DMS53 (cell line): ENCODE results near the gene TBX1.
"Not testable (repeated sequence)": the region's sequence is repeated elsewhere in the genome, so short reads cannot be mapped to it uniquely, and the experiment has no call there.

Experiments
- DNase-seq: peaks from one replicate; lab custom pipeline; 2025; lab: John Stamatoyannopoulos, UW

Gene TBX1

DNA sequence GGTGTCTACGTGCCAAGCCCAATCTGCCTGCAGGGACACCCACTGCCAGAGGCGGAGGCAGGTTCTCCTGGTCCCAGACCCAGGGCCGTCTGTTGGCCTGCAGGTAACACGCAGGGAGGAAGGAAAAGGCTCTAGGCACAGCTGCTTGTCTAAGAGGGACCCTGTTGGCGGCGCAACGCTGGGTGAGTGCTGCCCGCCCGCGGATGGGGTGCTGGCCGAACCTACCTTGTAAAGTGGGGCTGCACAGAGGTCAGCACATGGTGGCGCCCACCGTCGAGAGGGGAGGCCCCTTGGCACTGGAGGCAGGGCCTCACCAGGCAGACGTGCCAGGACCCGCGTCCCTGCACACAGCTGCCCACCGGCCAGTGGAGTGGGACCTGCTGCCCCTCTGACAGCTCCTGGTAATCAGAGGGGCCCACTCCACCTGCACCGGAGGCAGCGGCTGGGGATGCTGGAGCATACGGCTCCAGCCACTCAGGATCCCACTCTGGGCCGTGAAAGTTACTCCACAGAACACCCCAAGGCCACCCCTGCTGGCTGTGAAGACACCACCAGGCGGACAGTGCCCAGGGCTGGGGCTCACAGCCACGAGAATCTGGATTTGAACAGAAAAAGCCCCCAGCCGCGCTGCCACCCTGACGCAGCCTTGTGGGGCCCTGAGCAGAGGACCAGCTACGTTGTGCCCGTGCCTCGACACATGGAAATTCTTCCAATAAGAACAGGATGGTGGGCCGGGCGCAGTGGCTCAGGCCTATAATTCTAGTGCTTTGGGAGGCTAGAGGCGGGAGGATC is 24.0 kb downstream of the TBX1 start:
- DNase-seq: no peak

DNA sequence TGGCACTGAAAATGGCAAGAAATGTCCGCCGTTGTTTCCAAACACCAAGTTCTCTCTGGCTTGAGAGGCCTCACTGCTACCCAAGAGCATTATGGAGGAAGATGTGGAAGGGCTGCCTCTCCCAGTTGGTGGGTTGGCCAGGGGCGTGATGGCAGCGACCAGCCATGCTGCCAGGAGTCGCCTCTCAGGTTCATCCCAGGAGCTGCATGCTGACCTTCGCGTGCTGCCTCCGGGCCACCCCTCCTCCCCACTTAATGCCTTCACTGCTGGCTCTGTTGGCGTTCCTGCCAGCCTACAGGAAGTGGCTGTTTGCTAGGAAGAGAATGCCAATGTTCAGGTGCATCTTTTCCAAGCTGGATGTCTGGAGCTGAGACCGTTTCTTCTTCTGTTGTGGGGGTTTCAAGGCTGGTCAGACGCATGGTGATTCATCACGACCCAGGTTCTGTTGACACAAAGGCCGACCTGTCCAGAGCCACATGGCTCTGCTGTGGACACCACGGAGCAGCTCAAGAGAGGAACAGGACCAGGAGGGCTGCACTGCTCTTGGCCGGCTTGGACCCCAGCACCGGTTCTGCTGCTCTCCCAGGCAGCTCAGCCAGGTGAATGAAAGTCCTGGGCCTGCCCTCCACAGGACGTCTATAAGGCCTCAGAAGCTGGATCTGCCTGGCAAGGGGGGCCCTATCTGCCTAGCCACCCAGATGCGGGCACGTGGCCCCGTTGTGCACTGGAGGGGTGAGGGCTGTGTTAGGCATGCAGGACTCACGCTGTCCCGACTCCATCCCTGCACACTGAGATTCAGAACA is 25.1 kb downstream of the TBX1 start:
- DNase-seq: no peak

DNA sequence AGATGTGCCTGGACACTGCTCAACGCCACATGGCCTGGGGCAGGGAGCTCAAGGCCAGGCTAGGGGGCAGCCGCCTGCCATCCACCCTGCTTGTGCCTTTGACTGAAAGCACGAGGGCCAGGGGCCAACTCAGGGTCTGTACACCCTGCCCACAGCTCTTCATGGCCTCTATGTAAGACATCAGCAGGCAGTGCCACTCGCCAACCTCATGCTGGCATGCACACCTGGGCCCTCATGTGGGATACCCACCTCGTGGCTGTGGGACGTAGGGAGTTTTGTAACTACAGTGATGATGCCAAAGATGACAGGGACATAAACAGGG is 25.6 kb downstream of the TBX1 start:
- no peak for DNase-seq

DNA sequence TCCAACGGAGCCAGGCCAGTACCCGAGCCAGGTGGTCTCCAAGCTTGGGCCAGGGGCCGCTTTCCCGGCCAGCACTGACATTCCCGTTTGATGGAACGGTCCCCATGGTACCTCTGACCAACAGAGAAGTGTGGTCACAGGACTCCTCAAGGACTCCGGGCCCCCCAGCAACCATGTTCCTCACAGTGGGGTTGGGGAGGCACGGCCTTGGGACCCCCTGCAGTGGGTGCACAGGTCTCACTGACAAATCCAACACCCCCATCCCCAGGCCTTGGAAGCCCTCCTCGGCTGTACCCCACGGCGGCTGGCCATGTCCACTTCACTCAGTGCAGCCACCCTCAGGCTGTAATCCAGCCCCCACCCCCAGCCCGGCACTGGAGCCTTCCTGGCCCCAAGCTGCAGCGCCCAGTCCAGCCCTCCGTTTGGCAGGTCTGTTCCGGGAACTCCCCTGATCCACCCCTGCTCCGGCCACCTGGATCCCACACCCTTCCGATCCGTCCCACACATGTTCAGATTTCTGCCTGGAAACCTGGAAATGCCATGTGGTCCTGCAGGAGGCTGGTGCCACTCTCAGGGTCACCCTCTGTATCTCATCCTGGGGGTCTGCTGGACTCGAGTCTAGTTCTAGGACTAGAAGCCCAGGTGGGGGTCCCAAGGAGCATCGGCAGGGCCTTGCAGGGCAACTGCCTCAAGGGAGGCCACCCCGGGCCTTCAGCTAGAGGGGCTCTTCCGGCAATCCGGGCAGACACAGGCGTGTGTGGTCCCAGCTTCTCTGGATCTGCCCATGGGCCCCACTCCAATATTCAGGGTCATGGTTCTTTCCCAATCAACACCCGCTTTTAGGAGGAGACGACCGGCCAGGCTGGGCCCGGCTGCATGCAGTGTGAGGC is 26.6 kb downstream of the TBX1 start:
- no peak for DNase-seq

DNA sequence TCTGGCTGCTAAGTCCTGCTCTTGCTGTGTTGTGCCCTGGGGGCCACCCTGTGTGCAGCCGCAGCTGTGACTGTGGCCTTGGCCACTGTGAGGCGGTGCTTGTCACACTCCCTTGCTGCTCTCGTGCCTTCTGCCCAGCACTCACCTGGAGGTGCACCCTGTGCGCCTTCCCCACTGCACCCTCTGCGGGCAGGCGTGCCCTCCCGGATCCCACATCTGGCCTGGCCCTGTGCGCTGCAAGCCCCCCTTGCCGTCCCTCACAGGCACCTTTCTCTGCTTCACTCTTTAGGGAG is 27.2 kb downstream of the TBX1 start:
- DNase-seq: no peak

DNA sequence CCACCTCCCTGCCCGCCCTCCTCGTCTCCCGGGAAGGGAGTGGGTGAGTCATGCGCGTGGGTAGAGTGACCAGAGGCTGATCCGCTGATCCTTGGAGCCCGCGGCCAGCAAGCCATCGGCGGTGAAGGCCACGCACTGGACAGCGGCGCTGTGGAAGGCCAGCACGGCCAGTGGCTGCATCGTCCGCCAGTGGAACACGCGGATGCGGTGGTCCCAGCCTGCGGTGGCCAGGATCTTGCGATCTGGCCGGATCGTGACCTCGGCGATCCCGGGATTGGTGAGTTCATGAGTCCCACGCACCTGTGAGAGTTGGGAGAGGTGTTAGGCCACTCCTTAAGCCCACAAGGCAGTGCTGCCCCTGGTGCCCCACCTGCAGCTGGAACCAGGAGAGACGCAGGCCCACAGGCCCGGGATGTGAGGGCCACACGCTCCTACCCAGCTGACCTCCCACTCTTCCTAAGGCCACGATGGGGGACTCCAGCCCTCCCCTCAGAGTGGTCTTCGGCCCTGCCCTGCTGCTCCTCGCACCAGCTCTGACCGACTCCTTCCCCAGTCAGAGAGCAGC is 28.2 kb downstream of the TBX1 start:
- no peak for DNase-seq

DNA sequence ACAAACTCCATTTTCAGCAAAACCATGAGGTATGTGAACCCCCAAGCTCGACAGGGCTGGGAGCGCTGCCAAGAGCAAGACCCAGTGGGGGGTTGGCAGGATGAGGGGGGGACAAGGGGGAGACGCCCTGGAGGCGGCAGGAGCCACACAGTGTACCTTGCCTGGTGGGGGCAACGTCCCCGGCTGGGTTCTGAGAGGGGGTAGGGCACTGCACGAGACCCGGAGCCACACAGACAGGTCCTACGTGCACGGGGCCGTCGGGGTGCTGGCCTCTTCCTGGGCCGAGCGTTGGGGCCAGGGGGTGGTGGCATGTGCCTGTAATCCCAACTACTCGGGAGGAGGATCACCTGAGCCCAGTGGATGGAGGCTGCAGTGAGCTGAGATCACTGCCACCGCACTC is 28.8 kb downstream of the TBX1 start:
- no peak for DNase-seq

DNA sequence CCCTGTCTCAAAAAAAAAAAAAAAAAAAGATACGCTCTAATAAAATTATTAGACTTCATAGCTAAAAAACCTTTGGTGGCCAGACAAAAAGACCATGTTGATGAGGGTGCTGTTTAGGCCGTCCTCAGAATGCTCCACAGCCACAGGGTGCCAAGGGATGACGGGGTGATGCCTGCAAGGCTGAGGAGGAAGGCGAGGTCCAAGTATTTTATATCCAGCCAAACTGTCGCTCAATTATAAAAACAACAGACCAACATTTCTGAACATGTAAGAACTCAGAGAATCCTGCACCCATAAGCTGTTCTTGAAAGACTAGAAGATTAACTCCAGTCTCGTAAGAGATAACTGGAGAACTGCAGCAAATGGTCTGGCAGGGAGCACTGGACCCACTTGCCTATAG is 29.2 kb downstream of the TBX1 start:
- no peak for DNase-seq

DNA sequence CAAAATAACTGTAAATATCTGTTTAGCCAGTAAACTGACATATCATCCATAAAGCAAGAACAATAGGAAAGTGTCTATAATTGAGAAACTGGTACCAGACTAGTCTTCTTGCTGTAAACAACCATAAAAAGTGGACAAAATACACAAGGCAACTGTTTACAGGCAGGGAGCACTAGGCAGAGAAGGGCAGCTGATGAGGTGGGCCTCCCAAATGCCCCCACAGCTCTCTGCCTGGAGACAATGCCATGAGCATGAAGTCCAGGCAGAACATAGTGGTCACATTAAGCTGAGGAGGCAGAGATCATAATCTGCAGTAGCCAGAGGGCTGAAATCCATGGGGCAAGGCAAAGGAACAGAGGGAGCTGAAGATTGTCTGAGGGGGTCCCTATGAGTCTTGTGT is 30.7 kb downstream of the TBX1 start:
- no peak for DNase-seq

DNA sequence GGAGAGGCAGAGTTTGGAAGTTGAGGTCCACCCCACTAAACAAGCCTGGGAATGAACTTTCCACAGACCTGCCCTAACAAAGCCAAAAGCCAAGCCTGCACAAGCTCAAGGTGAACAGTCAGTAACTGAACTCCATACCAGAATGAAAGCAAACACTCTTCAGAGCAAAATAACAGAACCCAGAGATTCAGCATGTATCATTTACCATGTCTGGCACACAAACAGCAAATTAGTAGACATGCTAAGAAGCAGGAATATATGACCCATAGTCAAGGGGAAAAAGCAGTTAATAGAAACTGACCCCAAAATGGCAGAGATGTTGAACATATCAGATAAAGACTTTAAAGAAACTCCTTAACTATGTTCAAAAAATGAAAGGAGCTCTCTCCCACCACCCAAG is 31.3 kb downstream of the TBX1 start:
- no peak for DNase-seq

DNA sequence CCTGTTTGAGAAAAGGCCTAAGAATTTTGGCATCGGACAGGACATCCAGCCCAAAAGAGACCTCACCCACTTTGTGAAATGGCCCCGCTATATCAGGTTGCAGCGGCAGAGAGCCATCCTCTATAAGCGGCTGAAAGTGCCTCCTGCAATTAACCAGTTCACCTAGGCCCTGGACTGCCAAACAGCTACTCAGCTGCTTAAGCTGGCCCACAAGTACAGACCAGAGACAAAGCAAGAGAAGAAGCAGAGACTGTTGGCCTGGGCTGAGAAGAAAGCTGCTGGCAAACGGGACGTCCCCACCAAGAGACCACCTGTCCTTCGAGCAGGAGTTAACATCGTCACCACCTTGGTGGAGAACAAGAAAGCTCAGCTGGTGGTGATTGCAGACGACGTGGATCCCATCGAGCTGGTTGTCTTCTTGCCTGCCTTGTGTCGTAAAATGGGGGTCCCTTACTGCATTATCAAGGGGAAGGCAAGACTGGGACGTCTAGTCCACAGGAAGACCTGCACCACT is 31.9 kb downstream of the TBX1 start:
- DNase-seq: not testable (repeated sequence)

DNA sequence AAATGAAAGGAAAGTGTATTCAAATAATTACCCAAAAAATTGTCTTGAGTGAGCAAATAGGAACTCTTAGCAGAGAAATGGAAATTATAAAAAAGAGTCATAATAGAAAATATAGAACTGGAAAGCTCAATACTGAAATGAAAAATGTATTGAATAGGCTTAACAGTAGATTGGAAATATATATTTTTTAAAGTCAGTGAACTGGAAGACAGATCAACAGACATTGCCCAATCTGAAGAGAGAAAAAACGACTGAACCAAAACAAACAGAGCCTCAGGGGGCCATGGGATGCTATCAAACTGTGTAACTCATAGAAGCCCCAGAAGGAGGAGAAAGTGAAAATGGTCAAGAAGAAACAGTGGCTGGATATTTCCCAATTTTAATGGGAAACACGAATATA is 32.6 kb downstream of the TBX1 start:
- DNase-seq: no peak

DNA sequence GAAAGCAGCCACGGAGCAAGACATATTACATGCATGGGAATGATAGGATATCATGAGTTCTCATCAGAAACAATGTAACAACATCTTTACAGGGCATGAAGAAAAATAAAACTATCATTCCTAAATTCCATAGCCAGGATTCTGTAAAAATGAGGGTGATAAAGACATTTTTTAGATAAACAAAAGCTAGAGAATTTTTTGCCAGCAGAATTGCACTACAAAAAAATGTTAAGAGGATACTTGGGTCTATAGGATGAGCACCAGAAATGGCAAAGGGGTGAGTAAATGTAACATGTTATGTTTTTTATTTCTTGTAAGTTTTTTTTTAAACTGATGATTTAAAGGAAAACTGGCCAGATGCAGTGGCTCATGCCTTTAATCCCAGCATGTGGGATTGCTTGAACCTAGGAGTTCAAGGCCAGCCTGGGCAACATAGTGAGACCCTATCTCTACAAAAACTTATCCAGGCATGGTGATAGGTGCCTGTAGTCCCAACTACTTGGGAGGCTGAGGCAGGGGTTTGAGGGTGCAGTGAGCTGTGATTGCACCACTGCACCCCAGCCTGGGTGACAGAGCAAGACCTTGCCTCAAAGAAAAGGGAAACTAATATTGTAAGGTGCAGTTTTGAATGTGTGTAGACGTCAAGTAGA is 33.2 kb downstream of the TBX1 start:
- DNase-seq: no peak

DNA sequence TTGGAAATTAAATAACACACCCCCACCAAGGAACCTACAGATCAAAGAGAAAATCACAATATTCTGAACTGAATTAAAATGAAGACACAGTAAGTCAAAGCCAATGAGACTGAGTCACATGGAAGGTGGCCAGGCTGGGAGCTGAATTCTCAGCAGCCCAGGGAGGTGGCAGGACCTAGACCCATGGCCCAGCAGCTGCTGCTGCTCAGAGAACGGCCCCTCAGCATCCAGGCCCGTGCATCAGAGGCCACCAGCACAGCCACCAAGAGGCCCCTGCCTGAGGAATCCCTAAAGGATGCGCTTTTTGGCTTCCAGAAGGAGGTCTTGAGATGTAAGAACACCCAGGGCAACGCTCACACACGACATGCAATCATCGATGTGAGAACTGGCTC is 35.0 kb downstream of the TBX1 start:
- no peak for DNase-seq

DNA sequence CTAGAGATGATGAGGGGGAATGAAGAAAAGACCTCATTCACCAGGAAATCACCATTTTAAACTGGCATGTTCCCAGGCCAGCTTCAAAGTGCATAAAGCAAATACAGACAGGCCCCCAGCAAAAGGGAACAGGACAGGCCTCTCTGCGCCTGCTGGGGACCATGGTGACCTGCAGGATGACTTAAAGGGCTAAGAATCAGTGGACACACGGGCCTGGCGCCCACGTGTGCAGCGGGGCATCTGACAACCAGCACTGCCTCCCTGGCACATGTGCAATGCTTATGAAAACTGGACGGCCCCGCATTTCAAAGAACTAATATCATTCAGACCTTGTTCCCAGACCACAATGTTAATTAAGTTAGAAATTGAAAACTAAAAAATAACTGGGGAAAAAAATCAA is 35.6 kb downstream of the TBX1 start:
- DNase-seq: no peak

DNA sequence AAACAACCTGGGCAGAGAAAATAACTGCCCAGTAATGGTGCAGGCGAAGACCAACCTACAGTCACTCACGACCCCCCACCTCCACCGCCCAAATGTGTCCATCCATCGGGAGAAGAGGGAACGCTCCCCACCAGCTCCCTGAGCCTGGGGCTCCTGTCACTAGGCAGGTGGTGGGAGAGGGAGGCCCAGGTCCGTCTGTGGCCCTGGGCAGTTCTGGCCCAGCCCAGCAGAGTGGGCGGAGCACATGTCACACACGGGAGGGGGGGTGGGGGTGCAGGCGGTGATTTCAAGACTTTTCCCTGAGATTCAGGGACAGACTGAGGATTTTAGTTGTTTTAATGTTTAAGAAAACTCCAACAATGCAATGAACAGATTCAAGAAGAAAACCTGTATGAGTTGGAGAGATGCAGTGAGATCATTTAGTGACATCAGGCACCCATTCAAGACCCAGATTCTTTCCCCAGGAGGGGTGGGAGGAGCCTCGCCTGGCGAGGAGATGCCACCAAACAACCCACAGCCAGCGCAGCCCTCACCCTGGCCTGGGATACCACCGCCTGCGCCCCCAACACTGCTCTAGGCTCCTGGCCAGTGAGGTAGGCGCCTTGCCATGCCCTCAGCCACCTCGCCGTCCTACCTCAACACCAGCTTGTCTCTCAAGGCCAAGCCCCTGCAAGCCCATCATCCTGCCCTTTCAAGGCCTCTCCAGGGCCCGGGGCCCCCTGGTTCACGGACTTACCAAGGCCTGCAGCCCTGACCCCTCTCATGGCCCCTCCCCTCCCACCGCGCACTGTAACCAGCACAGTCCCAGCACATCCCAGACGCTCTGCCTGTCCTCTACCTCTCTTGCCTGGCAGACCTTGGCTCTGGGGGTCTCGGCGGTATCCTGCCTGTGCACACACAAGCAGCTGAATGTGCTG is 36.8 kb downstream of the TBX1 start:
- DNase-seq: no peak

DNA sequence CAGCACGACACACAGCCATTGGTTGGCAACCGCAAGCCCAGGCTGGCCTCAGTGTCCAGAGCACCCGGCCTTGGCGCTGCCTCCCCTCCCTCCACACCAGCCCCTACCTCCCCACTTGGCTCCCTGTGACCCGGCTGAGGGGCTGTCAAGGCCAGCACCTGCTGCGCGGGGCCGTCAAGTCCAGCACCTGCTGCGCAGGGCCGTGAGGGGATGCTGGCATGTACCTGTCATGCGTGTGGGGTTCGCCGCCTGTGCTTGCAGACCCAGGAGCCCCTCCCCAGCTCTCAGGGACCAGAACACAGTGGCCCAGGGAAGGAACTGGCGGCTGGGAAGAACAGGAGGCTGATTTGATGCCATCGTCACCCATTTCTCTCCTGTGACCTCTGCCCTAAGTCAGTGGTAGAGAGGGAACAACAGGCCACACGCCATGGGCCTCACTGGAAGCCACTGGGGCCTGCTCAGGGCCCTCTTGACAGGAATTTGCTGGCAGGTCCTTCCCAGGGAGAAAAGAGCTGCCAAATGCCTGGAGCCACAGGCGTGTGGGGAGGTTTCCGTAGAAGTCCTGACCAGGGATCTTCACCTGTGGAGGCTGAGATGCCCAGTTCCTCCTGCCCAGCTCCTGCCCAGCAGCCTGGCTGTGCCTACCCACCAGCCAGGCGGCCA is 37.6 kb downstream of the TBX1 start:
- no peak for DNase-seq

DNA sequence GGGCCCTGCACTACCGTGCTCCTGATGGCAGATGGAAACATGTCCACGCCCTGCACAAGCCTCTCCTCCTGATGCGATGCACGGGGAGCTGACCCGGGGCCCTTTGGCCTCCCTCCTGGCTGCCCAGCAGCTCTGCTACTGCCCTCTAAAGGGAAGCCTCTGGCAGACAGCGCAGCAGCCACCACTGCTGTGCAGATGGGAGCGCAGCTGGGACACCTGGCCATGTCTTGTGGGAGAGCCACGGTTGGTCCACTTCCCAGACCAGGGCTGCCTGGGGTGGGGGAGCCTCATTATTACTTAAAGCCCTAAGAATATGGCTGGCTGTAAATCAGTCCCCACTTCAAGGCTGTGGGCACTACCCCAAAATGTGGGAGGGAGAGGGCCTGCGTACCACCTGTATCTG is 38.3 kb downstream of the TBX1 start:
- no peak for DNase-seq

DNA sequence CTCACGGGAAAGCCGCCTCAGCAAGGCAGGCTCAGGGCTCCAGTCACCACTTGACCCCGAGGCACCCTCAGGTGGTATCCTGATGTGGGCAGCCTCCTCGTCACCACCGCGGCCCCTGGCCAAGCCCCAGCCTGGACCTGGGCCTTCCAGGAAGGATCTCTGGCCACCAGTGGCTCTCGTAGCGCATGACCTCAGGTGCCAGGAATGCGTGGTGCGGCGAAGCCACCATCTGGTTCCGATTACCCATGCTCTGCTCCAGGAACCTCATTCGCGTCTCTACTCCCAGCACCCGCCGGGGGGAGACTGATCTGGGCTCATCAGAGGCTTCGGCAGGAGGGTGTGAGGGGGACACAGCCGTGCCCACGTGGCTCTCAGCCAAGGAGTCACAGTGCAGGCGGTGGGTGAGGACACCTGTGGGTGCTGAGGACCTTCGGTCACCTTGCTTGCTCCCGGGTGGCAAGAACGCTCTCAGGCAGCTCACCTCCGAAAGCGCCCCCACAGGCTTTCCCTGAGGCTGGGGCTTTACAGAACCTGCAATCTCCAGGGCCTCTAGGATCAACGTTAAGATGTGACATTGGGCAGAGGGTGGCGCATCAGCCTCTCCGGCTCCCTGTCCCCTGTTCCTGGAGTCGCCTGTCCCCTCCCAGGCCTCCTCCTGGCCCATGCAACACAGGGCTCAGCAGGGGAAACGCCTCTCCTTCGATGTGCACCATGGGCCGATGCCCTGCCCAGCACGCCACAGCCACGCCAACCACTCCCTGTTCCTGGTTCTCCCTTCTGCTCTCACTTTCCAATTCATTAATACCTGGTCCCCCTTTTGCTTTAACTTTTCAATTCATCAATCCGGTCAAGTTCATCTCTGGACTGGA is 39.0 kb downstream of the TBX1 start:
- DNase-seq: no peak
